Fibroblast of lung (primary cell): ENCODE data around the gene CEP131.

Experiments
- EZH2 ChIP-seq: IDR thresholded peaks from 2 replicates; pipeline ENCODE4 v1.5.1; 2012; ENCODE audit warnings: low read length, control low read depth, mild to moderate bottlenecking; ENCODE audit errors: missing control alignments
- TF ChIP-seq, protein P1 (sequence below), 2 donors: IDR thresholded peaks in 1 of 2; conservative IDR thresholded peaks in 1 of 2; 1 replicate in 1 of 2; 2 replicates in 1 of 2; pipeline ENCODE4 v1.5.1; 2011 to 2012; ENCODE audit warnings: low read length in 2 of 2, control low read depth in 1 of 2, inconsistent platforms in 1 of 2, low read depth in 1 of 2, mild to moderate bottlenecking in 1 of 2

DNA sequence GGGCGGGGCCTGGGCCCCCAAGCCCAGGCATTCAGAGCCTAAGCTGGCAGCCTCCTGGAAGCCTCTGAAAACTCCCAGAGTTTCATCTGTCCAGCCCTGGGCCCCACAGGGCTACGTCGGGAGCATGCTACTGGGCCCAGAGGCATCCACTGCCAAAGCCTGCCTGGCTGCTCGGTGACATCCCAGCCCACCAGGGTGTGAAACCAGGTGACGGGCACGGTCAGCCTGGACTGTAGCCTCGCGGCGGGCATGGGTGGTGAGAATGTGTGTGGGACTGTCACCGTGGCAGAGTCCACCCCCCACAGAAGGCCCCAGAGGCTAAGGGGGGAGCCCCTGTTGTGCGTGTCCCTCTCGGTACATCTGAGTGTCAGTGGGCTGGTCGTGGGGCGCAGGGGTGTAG, 31.1 kb downstream of the CEP131 start:
- TF ChIP-seq, protein P1, sequence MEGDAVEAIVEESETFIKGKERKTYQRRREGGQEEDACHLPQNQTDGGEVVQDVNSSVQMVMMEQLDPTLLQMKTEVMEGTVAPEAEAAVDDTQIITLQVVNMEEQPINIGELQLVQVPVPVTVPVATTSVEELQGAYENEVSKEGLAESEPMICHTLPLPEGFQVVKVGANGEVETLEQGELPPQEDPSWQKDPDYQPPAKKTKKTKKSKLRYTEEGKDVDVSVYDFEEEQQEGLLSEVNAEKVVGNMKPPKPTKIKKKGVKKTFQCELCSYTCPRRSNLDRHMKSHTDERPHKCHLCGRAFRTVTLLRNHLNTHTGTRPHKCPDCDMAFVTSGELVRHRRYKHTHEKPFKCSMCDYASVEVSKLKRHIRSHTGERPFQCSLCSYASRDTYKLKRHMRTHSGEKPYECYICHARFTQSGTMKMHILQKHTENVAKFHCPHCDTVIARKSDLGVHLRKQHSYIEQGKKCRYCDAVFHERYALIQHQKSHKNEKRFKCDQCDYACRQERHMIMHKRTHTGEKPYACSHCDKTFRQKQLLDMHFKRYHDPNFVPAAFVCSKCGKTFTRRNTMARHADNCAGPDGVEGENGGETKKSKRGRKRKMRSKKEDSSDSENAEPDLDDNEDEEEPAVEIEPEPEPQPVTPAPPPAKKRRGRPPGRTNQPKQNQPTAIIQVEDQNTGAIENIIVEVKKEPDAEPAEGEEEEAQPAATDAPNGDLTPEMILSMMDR (conservative IDR thresholded peaks at IDR 0.05 in 1 of 2, IDR thresholded peaks at IDR 0.05 in 1 of 2; ENCODE audit: low read depth in 1 of 2, low read length in 2 of 2), result no peak
- no peak for TF ChIP-seq EZH2
